ENCODE measurements around the gene PDE6C. TPM values are rescaled to one million over a fixed set of nuclear protein-coding genes. Genes with fewer than 3 reads are reported as not detected.

PDE6C gene
- total and polyA plus RNA-seq, 2 of the 8 experiments (the other 6 are each of a cell fraction or from before 2014, with no cell fraction given): not detected

- TF ChIP-seq GTF2F1 (IDR thresholded peaks at IDR 0.05; ENCODE audit: borderline replicate concordance, low read depth, low read length) (no peak), POU5F1 (IDR thresholded peaks at IDR 0.05; ENCODE audit: low read depth, low read length) (no peak), ASH2L (IDR thresholded peaks at IDR 0.05; ENCODE audit: low read length) (no peak), SP4 (IDR thresholded peaks at IDR 0.05; ENCODE audit: low read length) (no peak), EGR1 (IDR thresholded peaks at IDR 0.05; ENCODE audit: borderline replicate concordance, low read depth, low read length) (no peak), RNF2 (IDR thresholded peaks at IDR 0.05; ENCODE audit: borderline replicate concordance, low read depth, low read length, missing control alignments, poor library complexity, severe bottlenecking) (no peak)
Observed at GRCh38 chr10:93707623-93708022, 95.3 kb downstream of the PDE6C start (continued).

All from H1 (cell line).